IMR-90 (cell line): ENCODE results near the gene MSH2. TPM values are rescaled to one million over a fixed set of nuclear protein-coding genes. Genes with fewer than 3 reads are reported as not detected.

Experiments used
- ATAC-seq: fragments of 200-7000 bp; cut with Tn5 transposase; 2 replicates; pipeline ENCODE4 v1.9.1; 2020; ENCODE audit warnings: low read depth, mild to moderate bottlenecking, moderate library complexity
- BruUV-seq: library from RNA; stranded (reverse); fragments of 400-500 nt; replicated peaks from 2 replicates; lab custom pipeline; 2021; lab: Mats Ljungman, UMichigan
- CTCF ChIA-PET: fragments of 300-600 bp; formaldehyde crosslinking; extraction: SDS; loops from one replicate; lab custom pipeline; 2021; ENCODE audit warnings: antibody characterized with exemption; lab: Yijun Ruan, JAX
- POLR2A ChIA-PET: fragments of 300-600 bp; sonication (Branson Sonifier 250); formaldehyde crosslinking; loops from one replicate; lab custom pipeline; 2022; ENCODE audit warnings: antibody characterized with exemption; ENCODE audit not compliant: unreplicated experiment; lab: Charles Lee
- DNase-seq: peaks from one replicate; pipeline ENCODE4 v3.0.0; 2013
- H2AFZ ChIP-seq: replicated peaks from 2 replicates; pipeline ENCODE3; 2013; ENCODE audit warnings: low read length, mild to moderate bottlenecking; ENCODE audit not compliant: poor library complexity
- H2AK5ac ChIP-seq: 2 replicates; pipeline ENCODE4 v1.6.1; 2013; ENCODE audit warnings: low read depth, low read length, inconsistent platforms
- H2AK9ac ChIP-seq: replicated peaks from 2 replicates; pipeline ENCODE3; 2013; ENCODE audit warnings: mild to moderate bottlenecking, low read depth, low read length, moderate library complexity; ENCODE audit not compliant: poor library complexity
- H2BK120ac ChIP-seq: 2 replicates; pipeline ENCODE4 v1.6.1; 2013; ENCODE audit warnings: low read depth, low read length, inconsistent platforms
- H2BK15ac ChIP-seq: 3 replicates; pipeline ENCODE4 v1.6.1; 2013; ENCODE audit warnings: low read depth, low read length, inconsistent platforms
- H2BK20ac ChIP-seq: 2 replicates; pipeline ENCODE4 v1.6.1; 2013; ENCODE audit warnings: low read depth, mild to moderate bottlenecking, inconsistent platforms, low read length, moderate library complexity
- H2BK5ac ChIP-seq: 2 replicates; pipeline ENCODE4 v1.6.1; 2013; ENCODE audit warnings: mild to moderate bottlenecking, low read depth, low read length, inconsistent platforms; ENCODE audit not compliant: poor library complexity, severe bottlenecking
- H3K14ac ChIP-seq: replicated peaks from 2 replicates; pipeline ENCODE4 v1.6.1; 2013; ENCODE audit warnings: low read depth, low read length, inconsistent platforms
- H3K18ac ChIP-seq: 2 replicates; pipeline ENCODE4 v1.6.1; 2013; ENCODE audit warnings: low read depth, low read length, control low read depth
- H3K23ac ChIP-seq: 2 replicates; pipeline ENCODE4 v1.6.1; 2013; ENCODE audit warnings: low read depth, low read length, inconsistent platforms
- H3K27ac ChIP-seq: 2 replicates; pipeline ENCODE4 v1.5.1; 2013; ENCODE audit warnings: mild to moderate bottlenecking, control low read depth, low read length; ENCODE audit not compliant: insufficient read depth
- H3K27me3 ChIP-seq: 2 replicates; pipeline ENCODE4 v1.6.1; 2013; ENCODE audit warnings: low read length; ENCODE audit not compliant: control insufficient read depth, insufficient read depth
- H3K36me3 ChIP-seq: 2 replicates; pipeline ENCODE4 v1.6.1; 2013; ENCODE audit warnings: low read length, mixed read lengths; ENCODE audit not compliant: control insufficient read depth, insufficient read depth
- H3K4ac ChIP-seq: 2 replicates; pipeline ENCODE4 v1.6.1; 2013; ENCODE audit warnings: low read depth, low read length, inconsistent platforms
- H3K4me1 ChIP-seq: 2 replicates; pipeline ENCODE4 v1.6.1; 2013; ENCODE audit warnings: low read length, mixed read lengths; ENCODE audit not compliant: control insufficient read depth, insufficient read depth
- H3K4me2 ChIP-seq: 2 replicates; pipeline ENCODE4 v1.6.1; 2013; ENCODE audit warnings: low read depth, mild to moderate bottlenecking, control low read depth, low read length, moderate library complexity
- H3K4me3 ChIP-seq: 2 replicates; pipeline ENCODE4 v1.5.1; 2013; ENCODE audit warnings: low read depth, mild to moderate bottlenecking, control low read depth, low read length, moderate library complexity; ENCODE audit not compliant: insufficient read depth
- H3K56ac ChIP-seq: 2 replicates; pipeline ENCODE4 v1.6.1; 2013; ENCODE audit warnings: low read length, inconsistent platforms; ENCODE audit not compliant: insufficient read depth; ENCODE audit errors: extremely low read depth
- H3K79me1 ChIP-seq, 2 experiments: 2 replicates each; pipeline ENCODE4 v1.6.1; 2013; ENCODE audit warnings: low read length in 2 of 2, inconsistent platforms in 1 of 2, low read depth in 1 of 2
- H3K9ac ChIP-seq: 2 replicates; pipeline ENCODE4 v1.6.1; 2013; ENCODE audit warnings: low read depth, low read length, control low read depth
- H3K9me1 ChIP-seq: 2 replicates; pipeline ENCODE4 v1.6.1; 2013; ENCODE audit warnings: low read length, inconsistent platforms; ENCODE audit not compliant: insufficient read depth
- H3K9me3 ChIP-seq: 2 replicates; pipeline ENCODE4 v1.6.1; 2013; ENCODE audit warnings: low read length; ENCODE audit not compliant: control insufficient read depth, insufficient read depth
- H4K20me1 ChIP-seq: 2 replicates; pipeline ENCODE4 v1.6.1; 2013; ENCODE audit warnings: low read length, inconsistent platforms; ENCODE audit not compliant: insufficient read depth
- H4K5ac ChIP-seq: 2 replicates; pipeline ENCODE4 v1.6.1; 2013; ENCODE audit warnings: mild to moderate bottlenecking, low read depth, low read length, control low read depth
- H4K8ac ChIP-seq, 2 experiments: 2 replicates each; pipeline ENCODE4 v1.6.1; 2013; ENCODE audit warnings: low read depth in 2 of 2, low read length in 2 of 2, control low read depth in 1 of 2, inconsistent platforms in 1 of 2
- H4K91ac ChIP-seq: 2 replicates; pipeline ENCODE4 v1.6.1; 2013; ENCODE audit warnings: low read depth, low read length, inconsistent platforms; ENCODE audit not compliant: insufficient read depth
- BHLHE40 ChIP-seq: fragments of 150-350 bp; IDR thresholded peaks from 2 replicates; pipeline ENCODE4 v1.6.1; 2016; ENCODE audit warnings: mild to moderate bottlenecking, low read depth, low read length
- CEBPB ChIP-seq: IDR thresholded peaks from 2 replicates; pipeline ENCODE4 v1.6.1; 2012; ENCODE audit warnings: low read depth, low read length, improper control_type of control experiment
- CHD1 ChIP-seq: IDR thresholded peaks from 2 replicates; pipeline ENCODE4 v1.6.1; 2012; ENCODE audit warnings: low read depth, low read length, improper control_type of control experiment
- CTCF ChIP-seq: conservative IDR thresholded peaks from 2 replicates; pipeline ENCODE4 v1.5.1; 2012; ENCODE audit warnings: mild to moderate bottlenecking, low read depth, low read length, improper control_type of control experiment
- FOS ChIP-seq: fragments of 150-350 bp; IDR thresholded peaks from 2 replicates; pipeline ENCODE4 v1.6.1; 2016; ENCODE audit warnings: low read depth, low read length
- MAFK ChIP-seq: IDR thresholded peaks from 2 replicates; pipeline ENCODE4 v1.6.1; 2012; ENCODE audit warnings: low read depth, low read length, improper control_type of control experiment
- MAZ ChIP-seq: IDR thresholded peaks from 2 replicates; pipeline ENCODE4 v1.6.1; 2012; ENCODE audit warnings: low read depth, mild to moderate bottlenecking, low read length, improper control_type of control experiment, moderate library complexity, borderline replicate concordance
- POLR2A ChIP-seq: IDR thresholded peaks from 2 replicates; pipeline ENCODE4 v1.6.1; 2012; ENCODE audit warnings: mild to moderate bottlenecking, low read depth, low read length
- RAD21 ChIP-seq: IDR thresholded peaks from 2 replicates; pipeline ENCODE4 v1.6.1; 2012; ENCODE audit warnings: low read length, improper control_type of control experiment
- RCOR1 ChIP-seq: IDR thresholded peaks from 2 replicates; pipeline ENCODE4 v1.6.1; 2012; ENCODE audit warnings: mild to moderate bottlenecking, low read length, improper control_type of control experiment; ENCODE audit not compliant: insufficient replicate concordance
- RFX5 ChIP-seq: IDR thresholded peaks from 2 replicates; pipeline ENCODE4 v1.8.0; 2012; ENCODE audit warnings: low read depth, mild to moderate bottlenecking, low read length, moderate library complexity
- SMC3 ChIP-seq: fragments of 150-350 bp; IDR thresholded peaks from 2 replicates; pipeline ENCODE4 v1.6.1; 2016; ENCODE audit warnings: low read depth, mild to moderate bottlenecking, antibody characterized with exemption, low read length, moderate library complexity
- WGBS, 2 experiments: methylation state at CpG; one replicate each; pipeline versions ENCODE4 v1.1.5 to v1.1.7; 2013; ENCODE audit warnings: missing lambda C conversion rate in 2 of 2; ENCODE audit not compliant: insufficient read length in 1 of 2; ENCODE audit errors: extremely low coverage in 2 of 2; 5-methylcytosine and 5-hydroxymethylcytosine counted together
- dilution Hi-C: fragments of 300-500 bp; cut with HindIII; formaldehyde crosslinking; loops from one replicate; pipeline ENCODE4 v1.14.3; 2018; ENCODE audit warnings: low sequenced_read_pairs; ENCODE audit not compliant: unreplicated experiment
- in situ Hi-C: fragments of 300-500 bp; cut with MboI; formaldehyde crosslinking; loops from 3 replicates; pipeline ENCODE4 v1.14.3; 2019; ENCODE audit warnings: low sequenced_read_pairs, inconsistent platforms, mixed read lengths
- intact Hi-C: fragments of 100-400 bp; cut with micrococcal nuclease; formaldehyde crosslinking; loops from 2 replicates; pipeline ENCODE4 v1.10.0; 2022
- polyA plus RNA-seq, 3 experiments: library from polyadenylated mRNA; depleted of rRNA; stranded (reverse); fragments of >200 nt; gene quantifications; 2 replicates each; pipeline ENCODE4 v1.2.3, GENCODE V29; 2012; ENCODE audit warnings: low replicate concordance in 1 of 3
- total RNA-seq: library from RNA; depleted of rRNA; stranded (reverse); fragments of >200 nt; gene quantifications from 2 replicates; pipeline ENCODE4 v1.2.3, GENCODE V29; 2012
- TF ChIP-seq, protein P1 (sequence below): fragments of 150-350 bp; IDR thresholded peaks from 2 replicates; pipeline ENCODE4 v1.6.1; 2017; ENCODE audit warnings: mild to moderate bottlenecking, antibody characterized with exemption, low read length, low read depth

Gene MSH2
- total and polyA plus RNA-seq, 2 of the 4 experiments (the other 2 are of a cell fraction) = 13.8 to 22.6 TPM

GRCh38 chr2:47486841-47487497 is 84.0 kb downstream of the MSH2 start:
- peak overlapping the region; percentile 80 for H3K4ac ChIP-seq
- peak overlapping the region; percentile 77 for H3K27ac ChIP-seq
- H2AK9ac ChIP-seq = peak overlapping the region; percentile 60
- peak overlapping the region; percentile 78 for H3K9ac ChIP-seq
- peak overlapping the region; percentile 81 for H3K14ac ChIP-seq
- CTCF ChIA-PET = interaction anchor here (1.4 kb wide), 1 partner anchor 15 kb away, joined by 3 read pairs; no protein-coding TSS in a partner anchor
- no peaks in the 10 kb centered on the region for H3K36me3 ChIP-seq
- DNase-seq = peak; percentile 18
- peak overlapping the region; percentile 87 for H3K23ac ChIP-seq
- H3K9me3 ChIP-seq = no peaks in the 10 kb centered on the region
- BruUV-seq = no TSS peak
- H3K4me2 ChIP-seq = peak overlapping the region; percentile 79
- H2BK20ac ChIP-seq = peak overlapping the region; percentile 95
- H4K20me1 ChIP-seq = no peaks in the 10 kb centered on the region
- in situ Hi-C loops = no loop called here
- H2AK5ac ChIP-seq = peak overlapping the region; percentile 96
- H4K5ac ChIP-seq = peak overlapping the region; percentile 96
- H3K27me3 ChIP-seq = no peaks in the 10 kb centered on the region
- H3K18ac ChIP-seq = peak overlapping the region; percentile 99
- H2BK120ac ChIP-seq = peak overlapping the region; percentile 94
- no CpG with 5 or more reads among the region's 2 CpGs for WGBS, 2 experiments
- peak overlapping the region; percentile 81; the same call in 1 of the 2 replicates for H3K56ac ChIP-seq
- POLR2A ChIA-PET = no interaction called here
- peak overlapping the region; percentile 91 for H4K91ac ChIP-seq
- peak overlapping the region; percentile 54; the same call in 2 of the 3 replicates for H2BK15ac ChIP-seq
- intact Hi-C loops = no loop called here
- peak; percentile 42 for ATAC-seq
- H3K79me1 ChIP-seq = no peaks in the 10 kb centered on the region
- peak overlapping the region; percentile 91 for H2BK5ac ChIP-seq
- H3K9me1 ChIP-seq = peaks cover 4% of the 10 kb centered on the region
- TF ChIP-seq, protein P1, sequence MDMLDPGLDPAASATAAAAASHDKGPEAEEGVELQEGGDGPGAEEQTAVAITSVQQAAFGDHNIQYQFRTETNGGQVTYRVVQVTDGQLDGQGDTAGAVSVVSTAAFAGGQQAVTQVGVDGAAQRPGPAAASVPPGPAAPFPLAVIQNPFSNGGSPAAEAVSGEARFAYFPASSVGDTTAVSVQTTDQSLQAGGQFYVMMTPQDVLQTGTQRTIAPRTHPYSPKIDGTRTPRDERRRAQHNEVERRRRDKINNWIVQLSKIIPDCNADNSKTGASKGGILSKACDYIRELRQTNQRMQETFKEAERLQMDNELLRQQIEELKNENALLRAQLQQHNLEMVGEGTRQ = no peak
- TF ChIP-seq MAZ = no peak
- no peak for TF ChIP-seq CHD1
- no peak for TF ChIP-seq CEBPB
- no peak for TF ChIP-seq MAFK
- no peak for TF ChIP-seq BHLHE40
- TF ChIP-seq RCOR1 = no peak
- TF ChIP-seq POLR2A = no peak
- TF ChIP-seq RAD21 = no peak
- no peak for TF ChIP-seq FOS
- TF ChIP-seq SMC3 = no peak
- TF ChIP-seq RFX5 = no peak
- TF ChIP-seq CTCF = no peak
- dilution Hi-C loops = no loop called here
- no peak overlapping the region for H3K4me3 ChIP-seq
- peaks cover 14% of the 10 kb centered on the region for H3K4me1 ChIP-seq
- no peak overlapping the region for H2AFZ ChIP-seq
- peak overlapping the region; percentile 58 to 70 for H4K8ac ChIP-seq
